Transverse colon (tissue), 4 donors: ENCODE data around the gene PGS1. TPM values are rescaled to one million over a fixed set of nuclear protein-coding genes. Genes with fewer than 3 reads are reported as not detected.

Experiments used
- DNase-seq: peaks from one replicate; pipeline ENCODE4 v3.0.0-alpha.2; 2019
- H3K27ac ChIP-seq, 4 donors: fragments of 200-600 bp; sonication (generic); 2 replicates each; pipeline ENCODE4 v1.5.1; 2016 to 2018; ENCODE audit warnings: inconsistent platforms in 4 of 4
- H3K27me3 ChIP-seq: fragments of 200-600 bp; sonication (generic); 2 replicates; pipeline ENCODE4 v1.5.1; 2017; ENCODE audit warnings: inconsistent platforms
- H3K36me3 ChIP-seq, 4 donors: fragments of 200-600 bp; sonication (generic); 2 replicates each; pipeline ENCODE4 v1.5.1; 2017 to 2019; ENCODE audit warnings: inconsistent platforms in 4 of 4
- H3K4me1 ChIP-seq, 4 donors: fragments of 200-600 bp; sonication (generic); 2 replicates each; pipeline ENCODE4 v1.5.1; 2017 to 2020; ENCODE audit warnings: inconsistent platforms in 4 of 4
- H3K4me3 ChIP-seq, 4 donors: fragments of 200-600 bp; sonication (generic); 1 replicate in 1 of 4; 2 replicates in 3 of 4; pipeline versions ENCODE4 v1.5.1 to v1.6.1; 2017 to 2019; ENCODE audit warnings: inconsistent platforms in 4 of 4
- H3K9me3 ChIP-seq, 2 donors: fragments of 200-600 bp; sonication (generic); 2 replicates each; pipeline ENCODE4 v1.5.1; 2017 to 2019; ENCODE audit warnings: inconsistent platforms in 2 of 2
- CTCF ChIP-seq, 5 experiments: fragments of 200-600 bp in 3 of 5; fragments of 450-650 bp in 2 of 5; sonication (generic) in 3 of 5; IDR thresholded peaks; 1 replicate in 2 of 5; 2 replicates in 3 of 5; pipeline ENCODE4 v1.5.1; 2016 to 2017; ENCODE audit warnings: antibody characterized with exemption in 5 of 5, inconsistent platforms in 3 of 5, mild to moderate bottlenecking in 2 of 5, moderate library complexity in 1 of 5
- EP300 ChIP-seq: sonication (generic); formaldehyde crosslinking; IDR thresholded peaks from one replicate; pipeline ENCODE4 v1.6.1; 2017; ENCODE audit warnings: antibody characterized with exemption, low read depth
- POLR2A ChIP-seq: fragments of 450-650 bp; IDR thresholded peaks from one replicate; pipeline ENCODE4 v1.6.1; 2016; ENCODE audit warnings: antibody characterized with exemption, mild to moderate bottlenecking, moderate library complexity
- POLR2AphosphoS5 ChIP-seq, 3 donors: sonication (generic); formaldehyde crosslinking; IDR thresholded peaks; one replicate each; pipeline ENCODE4 v1.6.1; 2016; ENCODE audit warnings: antibody characterized with exemption in 3 of 3
- WGBS, 2 donors: methylation state at CpG; one replicate each; pipeline ENCODE4 v1.1.5; 2018; ENCODE audit warnings: low coverage in 1 of 2; 5-methylcytosine and 5-hydroxymethylcytosine counted together
- in situ Hi-C, 4 donors: fragments of 200-750 bp; cut with MboI; loops; one replicate each; pipeline versions ENCODE4 v1.15.0 to v1.15.1; 2017; ENCODE audit warnings: low sequenced_read_pairs in 3 of 4, low pct_ligation_motif_present in 1 of 4, low pct_unique_long_range_greater_than_20kb in 1 of 4
- intact Hi-C: fragments of 100-400 bp; cut with DNase I; formaldehyde crosslinking; loops from one replicate; pipeline ENCODE4 v1.15.1; 2023; ENCODE audit warnings: low total_unique reads
- total RNA-seq, 4 donors: library from RNA; depleted of rRNA; stranded (reverse); fragments of >200 nt; gene quantifications; one replicate each; pipeline ENCODE4 v1.1.0, GENCODE V29; 2016

Gene PGS1
- total RNA-seq, 4 donors from 2014 or later: 32.1 to 77.6 (median 60.1) TPM

- Histone ChIP-seq H3K27me3 (no peaks in the 10 kb centered on the region), H3K27ac (no peak overlapping the region), H3K4me1 (peaks cover 0 to 8% (median 2%) of the 10 kb centered on the region in 4 donors), H3K9me3 (no peaks in the 10 kb centered on the region), H3K36me3 (peaks cover 0 to 19% (median 6%) of the 10 kb centered on the region in 4 donors), H3K4me3 (no peak overlapping the region)
- WGBS, 2 donors: 94% methylated on average over 20 of the region's 22 CpGs; no CpG with 5 or more reads in 1 of the 2 donors
- in situ Hi-C loops (loop anchor here in 3 of 4 donors (10.0 to 25.0 kb wide), 2 partner anchors 132 to 339 kb away; no protein-coding TSS in a partner anchor), intact Hi-C loops (no loop called here)
- no peak for TF ChIP-seq POLR2AphosphoS5 (IDR thresholded peaks at IDR 0.05)
- TF ChIP-seq EP300: no peak
- no peak for TF ChIP-seq CTCF (IDR thresholded peaks at IDR 0.05)
- TF ChIP-seq POLR2A: no peak
- DNase-seq: no peak
Observed at GRCh38 chr17:78426293-78426879, 47.9 kb downstream of the PGS1 start.

GRCh38 chr17:78427140-78427539 lies 48.7 kb downstream of the PGS1 start:
- H3K4me1 ChIP-seq: peaks cover 0 to 3% (median 0%) of the 10 kb centered on the region in 4 donors
- peaks cover 0 to 19% (median 6%) of the 10 kb centered on the region in 4 donors for H3K36me3 ChIP-seq
- H3K27ac ChIP-seq: no peak overlapping the region
- no peaks in the 10 kb centered on the region for H3K27me3 ChIP-seq
- in situ Hi-C loops (loop anchor here in 3 of 4 donors (10.0 to 25.0 kb wide), 2 partner anchors 132 to 340 kb away; no protein-coding TSS in a partner anchor), intact Hi-C loops (no loop called here)
- H3K4me3 ChIP-seq: no peak overlapping the region
- TF ChIP-seq CTCF (IDR thresholded peaks at IDR 0.05) (no peak), POLR2AphosphoS5 (IDR thresholded peaks at IDR 0.05) (no peak), EP300 (no peak), POLR2A (no peak)
- no peaks in the 10 kb centered on the region for H3K9me3 ChIP-seq
- 93% methylated on average over 11 of the region's 11 CpGs; no CpG with 5 or more reads in 1 of the 2 donors for WGBS, 2 donors
- DNase-seq: no peak

- peaks cover 0 to 19% (median 6%) of the 10 kb centered on the region in 4 donors for H3K36me3 ChIP-seq
- H3K4me3 ChIP-seq: no peak overlapping the region
- H3K27me3 ChIP-seq: no peaks in the 10 kb centered on the region
- DNase-seq: no peak
- WGBS, 2 donors: 88 to 91% methylated on average over 3 to 20 of the region's 20 CpGs
- TF ChIP-seq EP300 (no peak), POLR2AphosphoS5 (IDR thresholded peaks at IDR 0.05) (no peak), CTCF (IDR thresholded peaks at IDR 0.05) (no peak), POLR2A (no peak)
- peaks cover 0 to 3% (median 0%) of the 10 kb centered on the region in 4 donors for H3K4me1 ChIP-seq
- in situ Hi-C loops: loop anchor here in 3 of 4 donors (10.0 to 25.0 kb wide), 2 partner anchors 133 to 341 kb away; no protein-coding TSS in a partner anchor
- intact Hi-C loops: no loop called here
- no peaks in the 10 kb centered on the region for H3K9me3 ChIP-seq
- H3K27ac ChIP-seq: no peak overlapping the region
Observed at GRCh38 chr17:78428025-78428575, 49.7 kb downstream of the PGS1 start.

- whole genome bisulfite sequencing, 2 donors: 89% methylated on average over 12 to 24 of the region's 24 CpGs
- in situ Hi-C loops (loop anchor here in 3 of 4 donors (10.0 to 25.0 kb wide), 2 partner anchors 134 to 342 kb away; no protein-coding TSS in a partner anchor), intact Hi-C loops (no loop called here)
- peaks cover 0 to 3% (median 0%) of the 10 kb centered on the region in 4 donors for H3K4me1 ChIP-seq
- H3K4me3 ChIP-seq: no peak overlapping the region
- no peak for DNase-seq
- H3K27ac ChIP-seq: no peak overlapping the region
- TF ChIP-seq POLR2A (no peak), POLR2AphosphoS5 (IDR thresholded peaks at IDR 0.05) (no peak), CTCF (IDR thresholded peaks at IDR 0.05) (no peak), EP300 (no peak)
- no peaks in the 10 kb centered on the region for H3K27me3 ChIP-seq
- no peaks in the 10 kb centered on the region for H3K9me3 ChIP-seq
- peaks cover 0 to 19% (median 6%) of the 10 kb centered on the region in 4 donors for H3K36me3 ChIP-seq
Observed at GRCh38 chr17:78428836-78429617, 50.6 kb downstream of the PGS1 start.
